Pancreas (tissue), 10 donors: ENCODE data around the gene CLEC9A. TPM values are rescaled to one million over a fixed set of nuclear protein-coding genes. Genes with fewer than 3 reads are reported as not detected.

Source experiments
- ATAC-seq, 4 donors: fragments of 200-7000 bp; cut with Tn5 transposase; one replicate each; pipeline versions ENCODE4 v1.8.0 to v1.9.1; 2020; ENCODE audit warnings: mild to moderate bottlenecking in 4 of 4, moderate library complexity in 4 of 4
- DNase-seq, 6 donors: peaks; one replicate each; pipeline ENCODE4 v3.0.0-alpha.2; 2020
- FAIRE-seq: peaks from 2 replicates; lab custom pipeline; 2012; peaks lifted over from hg19 to GRCh38; lab: Jason Lieb, UNC
- H3K27ac ChIP-seq, 4 donors: fragments of 200-600 bp; sonication (generic); 1 replicate in 3 of 4; 2 replicates in 1 of 4; pipeline versions ENCODE4 v1.5.0 to v1.8.0; 2020
- H3K27me3 ChIP-seq, 4 donors: fragments of 200-600 bp; one replicate each; pipeline ENCODE4 v1.8.0; 2021
- H3K36me3 ChIP-seq, 3 donors: fragments of 200-600 bp; sonication (generic) in 1 of 3; one replicate each; pipeline versions ENCODE4 v1.5.0 to v1.8.0; 2020 to 2021
- H3K4me1 ChIP-seq, 3 donors: fragments of 200-600 bp; one replicate each; pipeline ENCODE4 v1.8.0; 2021
- H3K4me3 ChIP-seq, 4 donors: fragments of 200-600 bp; sonication (generic) in 2 of 4; one replicate each; pipeline versions ENCODE4 v1.5.0 to v1.8.0; 2020 to 2021
- H3K9me3 ChIP-seq, 4 donors: fragments of 200-600 bp; one replicate each; pipeline ENCODE4 v1.8.0; 2021
- WGBS, 2 donors: extraction: QIAGEN DNeasy Blood & Tissue Kit; methylation state at CpG; one replicate each; pipeline ENCODE4 v1.1.7; 2013; 5-methylcytosine and 5-hydroxymethylcytosine counted together
- intact Hi-C, 3 donors: fragments of 100-400 bp; cut with DNase I; formaldehyde crosslinking; loops; one replicate each; pipeline versions ENCODE4 v1.11.1 to v1.14.2; 2022
- polyA plus RNA-seq, 2 donors: library from polyadenylated mRNA; stranded (reverse); fragments of 200-250 nt; gene quantifications; one replicate each; pipeline ENCODE4 v1.2.3, GENCODE V29; 2013
- total RNA-seq, 6 donors: library from RNA; stranded (reverse); fragmentation: NEBNext Ultra II Directional in 4 of 6; extraction: Animal tissue kit (Norgen Biotek cat#: 25700) in 4 of 6; gene quantifications; one replicate each; pipeline versions ENCODE4 v1.2.1 to v1.2.4, GENCODE V29; 2021 to 2023
- TF ChIP-seq, protein P1 (sequence below), 4 donors: fragments of 200-600 bp; sonication (generic) in 3 of 4; IDR thresholded peaks; one replicate each; pipeline versions ENCODE4 v1.5.0 to v1.8.0; 2021; ENCODE audit warnings: antibody characterized with exemption in 4 of 4
- donor health status: healthy with polysubstance abuse.
- donor health status: DM: no; HTN: no; CAD: no; lungs with moderate emphysema.
- donor health status: DM: no; HTN: no; CAD: no.
- donor health status: control.
- donor health status: control.
- donor health status: Bipolar disorder and iron deficiency.
- donor health status: DM: yes; HTN: yes; CAD: no.
- donor health status: DM: no; HTN: no; CAD: no.
- donor health status: DM: no; HTN: no; CAD: no.
- donor health status: DM: yes; HTN: yes; CAD: no.

The CLEC9A gene
- total and polyA plus RNA-seq, 8 donors: 0.09 to 0.22 (median 0.18) TPM; not detected in 5

DNA sequence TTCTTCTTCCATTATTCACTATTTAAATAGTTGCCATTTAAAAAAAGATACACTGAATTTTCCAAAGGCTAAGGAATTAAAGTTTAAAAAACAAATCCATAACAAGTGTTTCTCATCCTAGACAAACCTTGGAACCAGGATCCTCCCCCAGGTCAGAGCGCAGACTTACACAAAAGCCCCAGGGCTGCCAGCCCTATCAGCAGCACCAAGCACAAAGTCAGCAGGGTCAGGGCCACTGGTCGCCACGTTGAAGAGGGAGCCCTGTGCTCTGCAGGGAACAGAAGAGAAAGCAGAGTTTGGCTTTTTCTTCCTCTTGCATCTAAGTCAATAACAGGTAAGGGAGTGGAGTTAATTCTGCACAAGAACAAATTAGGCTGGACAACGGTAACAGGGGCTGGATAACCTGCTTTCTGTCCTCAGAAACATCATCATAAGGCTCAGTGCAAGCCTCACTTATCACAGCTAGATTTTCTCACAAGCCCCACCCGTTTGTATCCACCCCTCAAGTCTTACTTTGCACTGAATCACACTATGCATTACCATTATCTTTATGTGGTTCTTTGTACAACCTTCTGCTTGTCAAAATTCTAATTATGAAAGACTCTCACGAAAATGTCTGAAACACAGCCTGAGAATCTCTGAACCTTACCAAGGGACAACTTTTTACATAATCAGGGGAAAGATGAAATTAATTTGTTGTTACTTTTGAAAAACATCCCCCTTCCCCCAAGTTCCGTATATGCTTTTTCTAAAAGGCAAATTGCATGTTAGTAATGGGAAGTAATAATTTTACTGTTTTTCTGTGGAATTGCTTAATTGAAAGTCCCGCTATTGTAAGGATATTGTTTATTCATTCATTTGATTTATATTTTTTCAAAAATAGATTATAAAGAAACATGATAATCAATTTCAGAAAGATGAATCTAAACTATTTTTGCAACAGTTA lies 58.7 kb downstream of the CLEC9A start:
- ATAC-seq (no peak), DNase-seq (no peak), FAIRE-seq (no peak)
- H3K4me1 ChIP-seq: no peaks in the 10 kb centered on the region
- 37 to 40% methylated on average over 8 of the region's 8 CpGs for WGBS, 2 donors
- H3K9me3 ChIP-seq: no peaks in the 10 kb centered on the region
- H3K4me3 ChIP-seq: no peak overlapping the region
- intact Hi-C loops: no loop called here
- peaks cover 0 to 3% (median 0%) of the 10 kb centered on the region in 4 donors for H3K27me3 ChIP-seq
- TF ChIP-seq, protein P1, sequence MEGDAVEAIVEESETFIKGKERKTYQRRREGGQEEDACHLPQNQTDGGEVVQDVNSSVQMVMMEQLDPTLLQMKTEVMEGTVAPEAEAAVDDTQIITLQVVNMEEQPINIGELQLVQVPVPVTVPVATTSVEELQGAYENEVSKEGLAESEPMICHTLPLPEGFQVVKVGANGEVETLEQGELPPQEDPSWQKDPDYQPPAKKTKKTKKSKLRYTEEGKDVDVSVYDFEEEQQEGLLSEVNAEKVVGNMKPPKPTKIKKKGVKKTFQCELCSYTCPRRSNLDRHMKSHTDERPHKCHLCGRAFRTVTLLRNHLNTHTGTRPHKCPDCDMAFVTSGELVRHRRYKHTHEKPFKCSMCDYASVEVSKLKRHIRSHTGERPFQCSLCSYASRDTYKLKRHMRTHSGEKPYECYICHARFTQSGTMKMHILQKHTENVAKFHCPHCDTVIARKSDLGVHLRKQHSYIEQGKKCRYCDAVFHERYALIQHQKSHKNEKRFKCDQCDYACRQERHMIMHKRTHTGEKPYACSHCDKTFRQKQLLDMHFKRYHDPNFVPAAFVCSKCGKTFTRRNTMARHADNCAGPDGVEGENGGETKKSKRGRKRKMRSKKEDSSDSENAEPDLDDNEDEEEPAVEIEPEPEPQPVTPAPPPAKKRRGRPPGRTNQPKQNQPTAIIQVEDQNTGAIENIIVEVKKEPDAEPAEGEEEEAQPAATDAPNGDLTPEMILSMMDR (IDR thresholded peaks at IDR 0.05): no peak
- H3K27ac ChIP-seq: no peak overlapping the region
- H3K36me3 ChIP-seq: no peaks in the 10 kb centered on the region

DNA sequence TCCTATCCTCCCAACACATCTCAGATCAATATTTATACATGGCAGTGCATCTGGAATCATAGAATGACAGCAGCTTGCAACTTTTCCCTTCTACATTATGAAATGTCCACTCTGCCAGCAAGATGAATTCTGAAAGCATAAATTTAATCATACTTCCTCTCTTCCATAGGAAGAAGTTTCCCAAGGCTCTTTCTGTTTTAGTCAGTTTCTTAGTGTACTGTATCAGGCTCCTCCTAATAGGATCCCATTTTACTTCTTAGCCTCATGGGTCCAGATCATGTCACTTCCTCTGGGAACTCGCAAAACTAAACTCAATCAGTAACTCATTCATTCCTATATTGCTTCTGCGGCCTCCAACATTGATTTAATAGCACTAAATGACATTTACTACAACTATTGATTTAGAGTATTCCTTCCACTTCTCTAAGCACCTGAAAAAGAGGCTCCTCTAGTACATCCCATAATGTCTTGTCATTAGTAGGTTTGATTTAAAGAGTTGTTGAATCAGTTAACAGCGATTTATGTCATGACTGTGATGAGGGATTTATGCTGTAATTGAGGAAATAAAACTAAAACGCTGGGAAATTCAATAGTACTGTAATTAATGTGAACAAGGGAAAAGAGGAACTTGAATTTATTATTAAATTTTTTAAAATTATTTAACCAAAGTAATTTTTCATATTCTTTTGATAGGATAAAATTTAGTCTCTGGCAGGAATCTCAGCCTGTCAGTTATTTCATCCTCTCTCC lies 64.3 kb downstream of the CLEC9A start:
- intact Hi-C loops: no loop called here
- H3K9me3 ChIP-seq: no peaks in the 10 kb centered on the region
- TF ChIP-seq, protein P1 (IDR thresholded peaks at IDR 0.05): no peak
- no peaks in the 10 kb centered on the region for H3K4me1 ChIP-seq
- H3K27me3 ChIP-seq: peaks cover 0 to 3% (median 0%) of the 10 kb centered on the region in 4 donors
- FAIRE-seq: no peak
- 42 to 46% methylated on average over 4 of the region's 4 CpGs for WGBS, 2 donors
- DNase-seq: no peak
- no peak overlapping the region for H3K27ac ChIP-seq
- no peak overlapping the region for H3K4me3 ChIP-seq
- peak in 2 of 4 donors; percentile 37 to 51 for ATAC-seq
- H3K36me3 ChIP-seq: no peaks in the 10 kb centered on the region

- 78 to 85% methylated on average over 3 of the region's 3 CpGs for WGBS, 2 donors
- no peak overlapping the region for H3K4me3 ChIP-seq
- H3K27ac ChIP-seq: no peak overlapping the region
- no peaks in the 10 kb centered on the region for H3K9me3 ChIP-seq
- intact Hi-C loops: no loop called here
- H3K36me3 ChIP-seq: no peaks in the 10 kb centered on the region
- ATAC-seq (no peak), FAIRE-seq (no peak), DNase-seq (no peak)
- peaks cover 0 to 3% (median 0%) of the 10 kb centered on the region in 4 donors for H3K27me3 ChIP-seq
- TF ChIP-seq, protein P1 (IDR thresholded peaks at IDR 0.05): no peak
- no peaks in the 10 kb centered on the region for H3K4me1 ChIP-seq
Observed at GRCh38 chr12:10095971-10096370, 65.5 kb downstream of the CLEC9A start.

GRCh38 chr12:10097521-10097920 lies 67.0 kb downstream of the CLEC9A start:
- intact Hi-C loops: no loop called here
- ATAC-seq: no peak
- Histone ChIP-seq H3K27ac (no peak overlapping the region), H3K4me1 (no peaks in the 10 kb centered on the region), H3K4me3 (no peak overlapping the region), H3K27me3 (peaks cover 0 to 3% (median 0%) of the 10 kb centered on the region in 4 donors), H3K9me3 (no peaks in the 10 kb centered on the region), H3K36me3 (no peaks in the 10 kb centered on the region)
- no peak for FAIRE-seq
- 50 to 60% methylated on average over 3 of the region's 3 CpGs for WGBS, 2 donors
- no peak for DNase-seq
- TF ChIP-seq, protein P1 (IDR thresholded peaks at IDR 0.05): no peak
